WTC11 (cell line): ENCODE data around the gene HIF1A. TPM values are rescaled to one million over a fixed set of nuclear protein-coding genes. Genes with fewer than 3 reads are reported as not detected.

Experiments used
- ATAC-seq: fragments of 200-7000 bp; cut with Tn5 transposase; 2 replicates; pipeline ENCODE4 v1.10.0; 2021; ENCODE audit warnings: mild to moderate bottlenecking, moderate library complexity
- CTCF ChIA-PET: fragments of 300-600 bp; sonication (Branson Sonifier 250); formaldehyde crosslinking; loops from one replicate; lab custom pipeline; 2021; ENCODE audit warnings: antibody characterized with exemption; lab: Charles Lee
- POLR2A ChIA-PET: fragments of 350-600 bp; sonication (Branson Sonifier 250); formaldehyde crosslinking; loops from one replicate; lab custom pipeline; 2021; ENCODE audit warnings: antibody characterized with exemption; lab: Charles Lee
- DNase-seq: peaks from one replicate; pipeline ENCODE4 v3.0.0; 2021; ENCODE audit warnings: low spot score
- H3K27ac Mint-ChIP-seq: 2 replicates; pipeline ENCODE4 v1.8.0; 2021; ENCODE audit warnings: mixed read lengths
- H3K27me3 Mint-ChIP-seq: 2 replicates; pipeline ENCODE4 v1.8.0; 2021; ENCODE audit warnings: low read depth, mild to moderate bottlenecking, moderate library complexity, mixed read lengths
- H3K36me3 Mint-ChIP-seq: 2 replicates; pipeline ENCODE4 v1.8.0; 2021; ENCODE audit warnings: mixed read lengths
- H3K4me1 Mint-ChIP-seq: 2 replicates; pipeline ENCODE4 v1.8.0; 2022; ENCODE audit warnings: mixed read lengths
- H3K4me3 Mint-ChIP-seq: 2 replicates; pipeline ENCODE4 v1.8.0; 2021; ENCODE audit warnings: mild to moderate bottlenecking, moderate library complexity, mixed read lengths
- H3K9me3 Mint-ChIP-seq: 2 replicates; pipeline ENCODE4 v1.8.0; 2021; ENCODE audit warnings: mixed read lengths
- CBFB ChIP-seq: sonication (generic); formaldehyde crosslinking; IDR thresholded peaks from 2 replicates; pipeline ENCODE4 v1.8.1; 2022; ENCODE audit warnings: mild to moderate bottlenecking, low read depth, missing genetic modification reagents
- GRHL2 ChIP-seq: fragments of 250-450 bp; sonication (Bioruptor Pico); IDR thresholded peaks from 2 replicates; pipeline ENCODE4 v1.8.0; 2022; ENCODE audit warnings: mild to moderate bottlenecking, moderate library complexity; ENCODE audit not compliant: insufficient replicate concordance, severe bottlenecking
- NFATC4 ChIP-seq: fragments of 250-450 bp; sonication (Bioruptor Pico); IDR thresholded peaks from 2 replicates; pipeline ENCODE4 v1.9.0; 2021; ENCODE audit warnings: mild to moderate bottlenecking
- NFE2L1 ChIP-seq: sonication (generic); formaldehyde crosslinking; IDR thresholded peaks from 2 replicates; pipeline ENCODE4 v1.8.1; 2023; ENCODE audit warnings: missing genetic modification reagents
- SP1 ChIP-seq: sonication (generic); formaldehyde crosslinking; conservative IDR thresholded peaks from 2 replicates; pipeline ENCODE4 v1.8.1; 2022; ENCODE audit warnings: missing genetic modification reagents
- ZNF423 ChIP-seq: fragments of 250-450 bp; sonication (Bioruptor Pico); IDR thresholded peaks from 2 replicates; pipeline ENCODE4 v2.1.2; 2022; ENCODE audit warnings: mild to moderate bottlenecking, moderate library complexity
- total RNA-seq: library from RNA; stranded (reverse); gene quantifications from 3 replicates; pipeline ENCODE4 v1.2.3, GENCODE V29; 2021
- TF ChIP-seq, protein P1 (sequence below): sonication (generic); formaldehyde crosslinking; conservative IDR thresholded peaks from 2 replicates; pipeline ENCODE4 v1.8.1; 2022; ENCODE audit warnings: mild to moderate bottlenecking, missing genetic modification reagents
- TF ChIP-seq, protein P2 (sequence below): sonication (generic); formaldehyde crosslinking; IDR thresholded peaks from 2 replicates; pipeline ENCODE4 v1.8.0; 2022; ENCODE audit warnings: mild to moderate bottlenecking, missing genetic modification reagents
- TF ChIP-seq, protein P3 (sequence below): fragments of 250-450 bp; sonication (Bioruptor Pico); IDR thresholded peaks from 2 replicates; pipeline ENCODE4 v1.9.0; 2021; ENCODE audit warnings: mild to moderate bottlenecking
- TF ChIP-seq, protein P4 (sequence below): sonication (generic); formaldehyde crosslinking; IDR thresholded peaks from 2 replicates; pipeline ENCODE4 v1.8.1; 2023; ENCODE audit warnings: mild to moderate bottlenecking, missing genetic modification reagents, moderate library complexity
- TF ChIP-seq, protein P5 (sequence below): sonication (generic); formaldehyde crosslinking; IDR thresholded peaks from 2 replicates; pipeline ENCODE4 v1.8.1; 2023; ENCODE audit warnings: mild to moderate bottlenecking, moderate library complexity, missing genetic modification reagents
- TF ChIP-seq, protein P6 (sequence below): fragments of 250-450 bp; sonication (Bioruptor Pico); conservative IDR thresholded peaks from 2 replicates; pipeline ENCODE4 v1.9.0; 2021; ENCODE audit warnings: mild to moderate bottlenecking

The HIF1A gene
- total RNA-seq, 1 experiment from 2014 or later: 165 TPM

DNA sequence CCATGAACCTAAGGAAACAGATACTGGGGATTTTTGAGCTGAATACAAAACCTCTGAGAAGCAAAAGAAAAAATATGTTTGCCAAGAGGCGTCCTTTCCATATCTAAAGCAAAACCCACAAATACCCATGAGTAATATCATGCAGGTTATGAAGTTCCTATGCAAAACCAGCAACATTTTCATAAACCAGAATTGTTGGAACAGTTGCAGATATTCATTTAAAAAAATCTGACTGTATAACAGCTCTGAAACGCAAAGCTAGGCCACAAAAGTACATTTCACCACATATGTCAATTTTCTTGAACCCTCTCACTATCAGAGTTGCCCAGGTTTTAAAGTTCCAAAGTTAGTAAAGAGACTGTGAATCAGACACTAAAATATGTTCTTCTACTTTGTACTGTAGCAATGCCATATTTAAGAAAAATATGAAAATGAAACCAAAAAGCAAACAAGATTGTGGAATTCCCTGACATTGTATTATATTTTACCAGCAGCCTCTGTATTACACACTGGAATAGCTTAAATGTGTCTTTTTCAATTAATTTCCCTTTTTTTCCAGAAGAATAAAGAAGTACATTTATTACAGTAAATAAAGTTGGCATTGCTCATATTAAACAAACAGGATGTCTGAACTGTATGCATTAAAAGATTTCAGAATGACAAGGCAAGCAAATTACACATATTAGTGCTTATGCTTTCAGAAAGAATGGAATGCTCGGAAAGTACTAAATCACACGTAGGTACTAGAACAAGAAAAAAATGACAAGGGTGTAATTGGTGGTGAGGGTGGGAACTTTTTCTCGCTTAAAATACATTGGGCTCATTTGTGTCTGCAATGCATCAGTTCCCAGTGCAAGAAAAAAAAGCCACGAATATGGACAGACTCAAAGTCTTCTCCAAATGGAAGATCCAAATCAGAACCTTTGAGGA lies 33.6 kb upstream of the HIF1A start:
- H3K4me3 Mint-ChIP-seq: no peak overlapping the region
- H3K27me3 Mint-ChIP-seq: no peaks in the 10 kb centered on the region
- no peaks in the 10 kb centered on the region for H3K36me3 Mint-ChIP-seq
- DNase-seq: no peak
- TF ChIP-seq, protein P1, sequence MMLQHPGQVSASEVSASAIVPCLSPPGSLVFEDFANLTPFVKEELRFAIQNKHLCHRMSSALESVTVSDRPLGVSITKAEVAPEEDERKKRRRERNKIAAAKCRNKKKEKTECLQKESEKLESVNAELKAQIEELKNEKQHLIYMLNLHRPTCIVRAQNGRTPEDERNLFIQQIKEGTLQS (CRISPR knock-in tag): no peak
- TF ChIP-seq, protein P2, sequence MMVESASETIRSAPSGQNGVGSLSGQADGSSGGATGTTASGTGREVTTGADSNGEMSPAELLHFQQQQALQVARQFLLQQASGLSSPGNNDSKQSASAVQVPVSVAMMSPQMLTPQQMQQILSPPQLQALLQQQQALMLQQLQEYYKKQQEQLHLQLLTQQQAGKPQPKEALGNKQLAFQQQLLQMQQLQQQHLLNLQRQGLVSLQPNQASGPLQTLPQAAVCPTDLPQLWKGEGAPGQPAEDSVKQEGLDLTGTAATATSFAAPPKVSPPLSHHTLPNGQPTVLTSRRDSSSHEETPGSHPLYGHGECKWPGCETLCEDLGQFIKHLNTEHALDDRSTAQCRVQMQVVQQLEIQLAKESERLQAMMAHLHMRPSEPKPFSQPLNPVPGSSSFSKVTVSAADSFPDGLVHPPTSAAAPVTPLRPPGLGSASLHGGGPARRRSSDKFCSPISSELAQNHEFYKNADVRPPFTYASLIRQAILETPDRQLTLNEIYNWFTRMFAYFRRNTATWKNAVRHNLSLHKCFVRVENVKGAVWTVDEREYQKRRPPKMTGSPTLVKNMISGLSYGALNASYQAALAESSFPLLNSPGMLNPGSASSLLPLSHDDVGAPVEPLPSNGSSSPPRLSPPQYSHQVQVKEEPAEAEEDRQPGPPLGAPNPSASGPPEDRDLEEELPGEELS: no peak
- TF ChIP-seq, protein P3, sequence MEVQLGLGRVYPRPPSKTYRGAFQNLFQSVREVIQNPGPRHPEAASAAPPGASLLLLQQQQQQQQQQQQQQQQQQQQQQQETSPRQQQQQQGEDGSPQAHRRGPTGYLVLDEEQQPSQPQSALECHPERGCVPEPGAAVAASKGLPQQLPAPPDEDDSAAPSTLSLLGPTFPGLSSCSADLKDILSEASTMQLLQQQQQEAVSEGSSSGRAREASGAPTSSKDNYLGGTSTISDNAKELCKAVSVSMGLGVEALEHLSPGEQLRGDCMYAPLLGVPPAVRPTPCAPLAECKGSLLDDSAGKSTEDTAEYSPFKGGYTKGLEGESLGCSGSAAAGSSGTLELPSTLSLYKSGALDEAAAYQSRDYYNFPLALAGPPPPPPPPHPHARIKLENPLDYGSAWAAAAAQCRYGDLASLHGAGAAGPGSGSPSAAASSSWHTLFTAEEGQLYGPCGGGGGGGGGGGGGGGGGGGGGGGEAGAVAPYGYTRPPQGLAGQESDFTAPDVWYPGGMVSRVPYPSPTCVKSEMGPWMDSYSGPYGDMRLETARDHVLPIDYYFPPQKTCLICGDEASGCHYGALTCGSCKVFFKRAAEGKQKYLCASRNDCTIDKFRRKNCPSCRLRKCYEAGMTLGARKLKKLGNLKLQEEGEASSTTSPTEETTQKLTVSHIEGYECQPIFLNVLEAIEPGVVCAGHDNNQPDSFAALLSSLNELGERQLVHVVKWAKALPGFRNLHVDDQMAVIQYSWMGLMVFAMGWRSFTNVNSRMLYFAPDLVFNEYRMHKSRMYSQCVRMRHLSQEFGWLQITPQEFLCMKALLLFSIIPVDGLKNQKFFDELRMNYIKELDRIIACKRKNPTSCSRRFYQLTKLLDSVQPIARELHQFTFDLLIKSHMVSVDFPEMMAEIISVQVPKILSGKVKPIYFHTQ: no peak
- TF ChIP-seq SP1: no peak
- TF ChIP-seq GRHL2 (CRISPR knock-in tag): no peak
- TF ChIP-seq, all 79 proteins: peak for 0
- Mint-ChIP-seq H3K9me3 (peaks cover 5% of the 10 kb centered on the region; the same call in 1 of the 2 replicates), H3K27ac (no peak overlapping the region; the same call in 1 of the 2 replicates), H3K4me1 (peaks cover 13% of the 10 kb centered on the region)
- POLR2A ChIA-PET: no interaction called here
- ATAC-seq: no peak
- CTCF ChIA-PET: no interaction called here

DNA sequence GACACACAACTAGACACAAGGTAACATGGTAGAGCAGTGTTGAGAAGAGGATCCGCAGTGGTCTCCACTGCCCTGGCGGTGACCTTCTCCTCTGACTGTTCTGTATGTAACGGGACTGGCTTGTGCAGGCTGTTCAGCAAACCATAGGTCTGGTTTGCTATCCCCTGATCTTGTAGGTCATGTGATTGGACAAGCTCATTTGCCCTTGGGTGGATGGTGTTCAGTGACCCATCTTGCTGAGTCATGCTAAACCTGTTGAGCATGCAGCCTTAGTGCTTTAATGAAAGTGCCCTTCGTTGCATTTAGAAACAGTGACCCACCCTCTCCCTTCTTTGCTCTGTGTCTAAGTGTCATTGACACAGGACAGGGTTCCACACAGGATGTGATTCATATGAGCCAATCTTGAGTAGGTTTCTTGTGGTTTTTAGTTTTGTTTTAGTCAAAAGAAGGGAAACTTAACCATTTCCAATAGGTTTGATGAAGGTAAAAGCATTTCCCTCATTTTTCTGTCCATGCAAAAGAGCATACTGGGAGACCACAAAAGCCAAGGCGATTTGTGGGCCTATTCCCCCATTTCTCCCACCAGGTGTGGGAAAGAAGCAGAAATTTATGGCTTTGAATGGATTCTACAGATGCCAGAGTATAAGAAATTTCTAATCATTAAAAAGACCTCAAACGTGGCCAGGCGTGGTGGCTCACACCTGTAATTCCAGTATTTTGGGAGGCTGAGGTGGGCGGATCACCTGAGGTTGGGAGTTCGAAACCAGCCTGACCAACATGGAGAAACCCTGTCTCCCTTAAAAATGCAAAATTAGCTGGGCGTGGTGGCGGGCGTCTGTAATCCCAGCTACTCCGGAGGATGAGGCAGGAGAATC lies 32.6 kb upstream of the HIF1A start:
- ChIA-PET CTCF (no interaction called here), POLR2A (no interaction called here)
- no peak overlapping the region for H3K27ac Mint-ChIP-seq
- no peak for ATAC-seq
- no peak overlapping the region for H3K4me3 Mint-ChIP-seq
- H3K4me1 Mint-ChIP-seq: peaks cover 13% of the 10 kb centered on the region
- no peak for DNase-seq
- peaks cover 5% of the 10 kb centered on the region; the same call in 1 of the 2 replicates for H3K9me3 Mint-ChIP-seq
- no peaks in the 10 kb centered on the region for H3K27me3 Mint-ChIP-seq
- TF ChIP-seq NFE2L1 (CRISPR knock-in tag): peak; percentile 92
- TF ChIP-seq, protein P4, sequence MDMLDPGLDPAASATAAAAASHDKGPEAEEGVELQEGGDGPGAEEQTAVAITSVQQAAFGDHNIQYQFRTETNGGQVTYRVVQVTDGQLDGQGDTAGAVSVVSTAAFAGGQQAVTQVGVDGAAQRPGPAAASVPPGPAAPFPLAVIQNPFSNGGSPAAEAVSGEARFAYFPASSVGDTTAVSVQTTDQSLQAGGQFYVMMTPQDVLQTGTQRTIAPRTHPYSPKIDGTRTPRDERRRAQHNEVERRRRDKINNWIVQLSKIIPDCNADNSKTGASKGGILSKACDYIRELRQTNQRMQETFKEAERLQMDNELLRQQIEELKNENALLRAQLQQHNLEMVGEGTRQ: peak; percentile 30; the same call in 1 of the 2 replicates
- no peak for TF ChIP-seq CBFB (CRISPR knock-in tag)
- H3K36me3 Mint-ChIP-seq: no peaks in the 10 kb centered on the region

DNA sequence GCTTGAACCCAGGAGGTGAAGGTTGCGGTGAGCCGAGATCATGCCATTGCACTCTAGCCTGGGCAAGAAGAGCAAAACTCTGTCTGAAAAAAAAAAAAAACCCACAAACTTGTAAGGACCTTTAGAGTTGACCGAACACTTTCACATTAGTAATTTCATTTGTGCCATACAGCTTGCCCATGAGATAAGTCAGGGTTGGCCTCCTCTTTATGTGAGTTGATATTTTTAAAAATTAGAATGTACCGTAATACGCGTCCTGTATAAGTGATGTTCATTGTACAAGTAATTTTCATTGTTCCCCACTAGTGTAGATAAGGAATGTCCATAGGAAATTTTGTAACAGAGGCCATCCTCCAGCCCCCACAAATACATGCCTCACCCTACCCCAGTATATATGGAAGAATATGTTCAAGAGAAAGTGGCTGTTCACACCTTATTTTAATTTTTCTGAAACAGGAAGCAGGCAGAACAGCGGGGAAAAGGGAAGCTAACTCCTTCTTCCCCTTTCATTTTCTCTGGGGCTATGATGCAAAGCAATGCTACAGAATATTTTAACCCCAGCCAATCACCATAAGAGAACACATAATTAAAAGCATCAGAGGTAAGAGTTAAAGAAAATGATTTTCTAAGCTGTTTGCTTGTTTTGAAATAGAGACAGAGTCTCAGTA lies 31.9 kb upstream of the HIF1A start:
- Mint-ChIP-seq H3K27ac (no peak overlapping the region), H3K27me3 (no peaks in the 10 kb centered on the region), H3K4me3 (no peak overlapping the region), H3K36me3 (no peaks in the 10 kb centered on the region), H3K9me3 (peaks cover 5% of the 10 kb centered on the region; the same call in 1 of the 2 replicates), H3K4me1 (peaks cover 13% of the 10 kb centered on the region)
- DNase-seq: no peak
- ChIA-PET CTCF (no interaction called here), POLR2A (no interaction called here)
- ATAC-seq: no peak
- no peak for TF ChIP-seq NFATC4 (CRISPR knock-in tag)
- TF ChIP-seq, protein P5, sequence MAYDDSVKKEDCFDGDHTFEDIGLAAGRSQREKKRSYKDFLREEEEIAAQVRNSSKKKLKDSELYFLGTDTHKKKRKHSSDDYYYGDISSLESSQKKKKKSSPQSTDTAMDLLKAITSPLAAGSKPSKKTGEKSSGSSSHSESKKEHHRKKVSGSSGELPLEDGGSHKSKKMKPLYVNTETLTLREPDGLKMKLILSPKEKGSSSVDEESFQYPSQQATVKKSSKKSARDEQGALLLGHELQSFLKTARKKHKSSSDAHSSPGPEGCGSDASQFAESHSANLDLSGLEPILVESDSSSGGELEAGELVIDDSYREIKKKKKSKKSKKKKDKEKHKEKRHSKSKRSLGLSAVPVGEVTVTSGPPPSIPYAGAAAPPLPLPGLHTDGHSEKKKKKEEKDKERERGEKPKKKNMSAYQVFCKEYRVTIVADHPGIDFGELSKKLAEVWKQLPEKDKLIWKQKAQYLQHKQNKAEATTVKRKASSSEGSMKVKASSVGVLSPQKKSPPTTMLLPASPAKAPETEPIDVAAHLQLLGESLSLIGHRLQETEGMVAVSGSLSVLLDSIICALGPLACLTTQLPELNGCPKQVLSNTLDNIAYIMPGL (CRISPR knock-in tag): no peak
- TF ChIP-seq, protein P6, sequence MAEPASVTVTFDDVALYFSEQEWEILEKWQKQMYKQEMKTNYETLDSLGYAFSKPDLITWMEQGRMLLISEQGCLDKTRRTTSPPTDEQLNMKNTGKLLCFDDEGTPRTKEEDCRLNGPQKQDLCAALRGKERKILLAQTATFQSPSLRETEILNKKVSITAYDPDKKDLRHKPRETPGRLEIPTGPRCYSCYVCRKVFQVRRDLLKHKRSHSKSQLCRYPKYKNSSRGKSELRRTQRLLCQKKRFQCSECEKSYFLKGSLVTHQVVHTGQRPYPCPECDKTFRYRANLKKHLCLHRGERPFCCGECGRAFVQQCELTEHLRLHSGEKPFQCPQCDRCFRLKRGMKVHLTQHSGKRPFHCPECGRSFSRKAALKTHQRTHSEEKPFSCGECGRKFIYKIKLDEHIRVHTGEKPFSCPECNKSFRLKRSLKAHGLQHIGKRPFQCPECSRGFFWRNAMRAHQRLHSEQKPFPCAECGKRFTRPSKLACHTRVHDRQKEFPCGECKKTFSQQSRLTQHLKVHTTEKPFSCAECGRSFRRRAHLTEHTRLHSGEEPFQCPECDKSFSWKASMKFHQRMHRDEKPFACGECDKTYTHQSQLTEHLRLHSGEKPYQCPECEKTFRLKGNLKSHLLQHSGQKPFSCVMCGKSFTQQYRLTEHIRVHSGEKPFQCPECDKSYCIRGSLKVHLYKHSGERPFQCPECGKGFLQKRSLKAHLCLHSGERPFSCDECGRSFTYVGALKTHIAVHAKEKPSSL (CRISPR knock-in tag): no peak
- no peak for TF ChIP-seq ZNF423 (CRISPR knock-in tag)
- TF ChIP-seq, protein P3: no peak
